ENCODE results near the gene REST. TPM values are rescaled to one million over a fixed set of nuclear protein-coding genes. Genes with fewer than 3 reads are reported as not detected.

Gene REST
- polyA plus RNA-seq, 3 donors = 6.3 to 71.2 (median 44.2) TPM

DNA sequence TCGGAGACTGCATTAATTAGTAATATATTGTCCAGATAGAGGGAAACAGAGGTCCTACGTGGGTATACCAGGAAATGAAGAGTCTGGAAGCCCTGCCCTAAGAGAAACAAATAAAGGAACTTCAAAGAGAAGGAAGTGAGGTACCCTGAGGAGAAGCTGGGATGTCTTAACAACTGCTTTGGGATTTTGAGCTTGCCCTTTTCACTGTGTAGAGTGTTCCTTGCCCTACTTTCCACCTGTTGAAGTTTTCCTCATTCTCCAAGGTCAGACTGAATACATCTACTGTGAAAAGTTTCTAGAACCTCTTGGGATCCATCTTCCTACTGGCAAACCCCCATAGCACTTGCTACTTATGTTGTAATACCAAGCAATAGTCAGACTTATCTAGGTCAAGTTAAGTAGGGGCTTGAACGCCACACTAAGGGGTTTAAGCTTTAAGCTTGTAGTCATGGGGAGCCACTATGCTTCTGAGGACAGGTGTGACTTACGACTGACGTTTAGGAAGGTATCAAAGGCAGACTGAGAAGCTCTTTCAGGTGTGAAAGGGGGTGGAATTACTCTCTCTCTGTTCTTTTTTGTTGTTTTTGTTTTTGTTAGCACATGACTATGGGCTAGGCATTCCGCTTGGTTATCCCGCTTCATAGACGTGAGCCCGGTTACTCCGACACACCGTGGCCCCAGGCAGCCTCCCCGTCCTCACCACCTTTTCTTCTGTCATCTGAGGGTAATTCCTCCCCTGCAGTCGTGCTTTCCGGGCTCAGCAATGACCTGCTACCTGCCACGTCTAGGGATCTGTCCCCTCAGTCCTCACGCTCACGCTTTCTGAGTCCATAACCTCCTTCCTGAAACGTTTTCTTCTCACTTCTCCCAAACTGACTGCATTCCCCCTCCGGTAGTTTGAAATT lies 959 bp upstream of the REST start:
- Histone ChIP-seq H3K4me3 (replicated peaks in 1 of 3; ENCODE audit: low read depth in 2 of 3, low read length in 3 of 3) (peak overlapping the region; percentile 58 to 95 (median 94)), H3K4me1 (ENCODE audit: control insufficient read depth in 1 of 2, insufficient read depth in 2 of 2, low read length in 2 of 2) (peaks cover 30 to 37% of the 10 kb centered on the region in 2 donors), H2AFZ (ENCODE audit: insufficient read depth, low read depth, low read length, poor library complexity, severe bottlenecking) (peak overlapping the region; percentile 90), H4K20me1 (ENCODE audit: insufficient read depth, low read length) (peaks cover 16% of the 10 kb centered on the region), H3K9ac (ENCODE audit: insufficient read depth, low read length, poor library complexity, severe bottlenecking) (peak overlapping the region; percentile 52), H3K4me2 (replicated peaks; ENCODE audit: extremely low read depth, low read length, poor library complexity, severe bottlenecking) (peak overlapping the region; percentile 85), H3K9me3 (replicated peaks in 1 of 2; ENCODE audit: control insufficient read depth in 1 of 2, insufficient read depth in 1 of 2, low read length in 2 of 2) (no peaks in the 10 kb centered on the region), H3K27me3 (ENCODE audit: control insufficient read depth in 2 of 2, insufficient read depth in 2 of 2, low read length in 2 of 2) (no peaks in the 10 kb centered on the region), H3K36me3 (replicated peaks in 1 of 2; ENCODE audit: control insufficient read depth in 1 of 2, insufficient read depth in 2 of 2, low read length in 2 of 2) (peaks cover 0 to 8% of the 10 kb centered on the region in 2 donors), H3K79me2 (ENCODE audit: insufficient read depth, low read length) (peaks cover 30% of the 10 kb centered on the region), H3K27ac (ENCODE audit: low read depth in 1 of 2, low read length in 2 of 2) (peak overlapping the region in 1 of 2 donors; percentile 29)
- H3K27ac Mint-ChIP-seq = peak overlapping the region; percentile 75 to 94 (median 84)
- TF ChIP-seq, protein P1, sequence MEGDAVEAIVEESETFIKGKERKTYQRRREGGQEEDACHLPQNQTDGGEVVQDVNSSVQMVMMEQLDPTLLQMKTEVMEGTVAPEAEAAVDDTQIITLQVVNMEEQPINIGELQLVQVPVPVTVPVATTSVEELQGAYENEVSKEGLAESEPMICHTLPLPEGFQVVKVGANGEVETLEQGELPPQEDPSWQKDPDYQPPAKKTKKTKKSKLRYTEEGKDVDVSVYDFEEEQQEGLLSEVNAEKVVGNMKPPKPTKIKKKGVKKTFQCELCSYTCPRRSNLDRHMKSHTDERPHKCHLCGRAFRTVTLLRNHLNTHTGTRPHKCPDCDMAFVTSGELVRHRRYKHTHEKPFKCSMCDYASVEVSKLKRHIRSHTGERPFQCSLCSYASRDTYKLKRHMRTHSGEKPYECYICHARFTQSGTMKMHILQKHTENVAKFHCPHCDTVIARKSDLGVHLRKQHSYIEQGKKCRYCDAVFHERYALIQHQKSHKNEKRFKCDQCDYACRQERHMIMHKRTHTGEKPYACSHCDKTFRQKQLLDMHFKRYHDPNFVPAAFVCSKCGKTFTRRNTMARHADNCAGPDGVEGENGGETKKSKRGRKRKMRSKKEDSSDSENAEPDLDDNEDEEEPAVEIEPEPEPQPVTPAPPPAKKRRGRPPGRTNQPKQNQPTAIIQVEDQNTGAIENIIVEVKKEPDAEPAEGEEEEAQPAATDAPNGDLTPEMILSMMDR (IDR thresholded peaks at IDR 0.05) = no peak
- 36% methylated on average over 15 of the region's 19 CpGs for WGBS (ENCODE audit: insufficient coverage)
- intact Hi-C loops (cut with micrococcal nuclease) = loop anchor here (5.0 to 10.0 kb wide), 5 partner anchors 48 to 472 kb away; partner anchors contain the start of genes NOA1 (in 2 of the 2), POLR2B (in 2 of the 2), PAICS (in 1 of the 2) and PPAT (in 1 of the 2)
- no peaks in the 10 kb centered on the region for H3K27me3 Mint-ChIP-seq (ENCODE audit: low read depth in 3 of 3)
- H3K9me3 Mint-ChIP-seq = no peaks in the 10 kb centered on the region
- H3K4me1 Mint-ChIP-seq = peaks cover 39% of the 10 kb centered on the region
- peak overlapping the region; percentile 98 to 99 for H3K4me3 Mint-ChIP-seq
- H3K36me3 Mint-ChIP-seq = peaks cover 5 to 8% of the 10 kb centered on the region in 2 donors
- peak in 2 of 3 donors; percentile 27 to 32 for DNase-seq
